Measurements from ENCODE around the gene MYH10.

The MYH10 gene

DNA sequence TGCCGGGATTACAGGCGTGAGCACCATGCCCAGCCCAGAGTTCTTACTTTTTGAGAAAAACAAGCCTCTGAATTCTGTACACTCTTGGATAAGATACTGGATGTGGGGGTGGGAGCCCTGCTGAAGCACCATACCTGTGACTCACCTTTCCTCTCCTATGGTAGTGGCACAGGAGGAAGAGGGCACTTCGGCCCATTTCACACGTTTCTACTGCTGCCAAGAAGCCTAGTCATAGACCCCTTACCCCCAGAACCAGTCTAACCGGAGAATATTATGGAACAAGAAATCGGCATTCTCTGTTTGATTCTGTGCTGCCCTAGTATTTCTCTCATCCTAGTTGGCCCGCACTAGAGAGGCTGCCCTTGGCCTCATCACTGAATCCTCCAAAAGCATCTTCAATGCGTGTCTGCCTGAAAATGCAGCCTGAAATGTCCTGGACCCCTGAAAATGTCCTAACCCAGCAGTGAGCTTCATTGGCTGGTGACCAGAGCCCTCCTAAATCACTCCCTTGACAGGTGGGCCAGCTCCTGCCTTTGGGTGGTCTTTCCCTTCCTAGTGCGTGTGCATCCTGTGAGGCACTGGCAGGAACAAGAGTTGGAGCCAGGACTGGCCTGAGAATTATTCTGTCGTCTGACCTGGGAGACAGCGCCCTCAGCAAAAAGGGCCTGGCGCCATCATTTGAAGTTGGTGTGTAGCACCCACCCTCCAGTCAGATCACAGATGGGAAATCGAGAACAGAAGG lies 156.9 kb downstream of the MYH10 start:
- DNase-seq (ENCODE audit: low read depth), result no peak

GRCh38 chr17:8472663-8473062 lies 157.9 kb downstream of the MYH10 start:
- DNase-seq (ENCODE audit: low read depth), result no peak

- DNase-seq (ENCODE audit: low read depth), result no peak
Observed at GRCh38 chr17:8470447-8471047, 160.0 kb downstream of the MYH10 start.

DNA sequence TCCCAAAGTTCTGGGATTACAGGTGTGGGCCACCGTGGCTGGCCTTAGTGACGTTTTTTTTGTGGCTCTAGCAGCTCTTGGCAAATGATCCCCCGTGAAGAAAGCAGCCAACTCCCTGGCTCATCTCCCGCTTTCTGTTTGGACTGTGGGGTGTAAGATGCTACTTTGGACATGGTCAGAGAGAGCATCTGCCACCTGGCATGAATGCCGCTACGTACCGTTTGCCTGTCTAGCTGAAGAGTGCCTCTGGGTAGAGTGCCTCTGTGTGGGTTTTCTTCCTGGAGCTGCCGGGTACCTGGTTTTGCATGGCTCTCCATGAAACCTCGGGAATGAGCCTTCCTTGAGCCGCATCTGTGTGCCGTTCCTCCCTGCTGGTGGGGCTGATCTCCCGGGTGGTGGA lies 160.6 kb downstream of the MYH10 start:
- no peak for DNase-seq (ENCODE audit: low read depth)

GRCh38 chr17:8468980-8469379 lies 161.5 kb downstream of the MYH10 start:
- DNase-seq (ENCODE audit: low read depth), result no peak

GRCh38 chr17:8468127-8468526 lies 162.4 kb downstream of the MYH10 start:
- no peak for DNase-seq (ENCODE audit: low read depth)

DNA sequence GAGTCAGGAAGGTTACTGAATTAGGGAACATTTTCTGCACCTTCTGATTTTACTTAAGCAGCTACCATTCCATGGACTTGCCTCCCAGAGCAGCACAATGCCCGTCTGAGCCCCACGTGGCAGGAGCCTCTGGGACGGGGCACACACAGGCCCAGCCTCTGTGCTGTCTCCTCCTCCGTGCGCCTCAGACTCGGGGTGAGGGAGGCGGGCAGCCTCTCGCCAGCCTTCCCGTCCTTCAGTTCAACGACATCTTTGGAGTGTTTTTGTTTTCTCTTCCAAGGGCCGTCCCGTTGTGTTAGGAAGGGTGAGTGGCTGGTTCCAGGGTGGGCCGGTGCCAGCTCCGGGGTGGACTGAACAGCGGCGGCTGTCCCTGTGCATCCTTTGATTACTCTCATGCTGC lies 163.0 kb downstream of the MYH10 start:
- no peak for DNase-seq (ENCODE audit: low read depth)

DNA sequence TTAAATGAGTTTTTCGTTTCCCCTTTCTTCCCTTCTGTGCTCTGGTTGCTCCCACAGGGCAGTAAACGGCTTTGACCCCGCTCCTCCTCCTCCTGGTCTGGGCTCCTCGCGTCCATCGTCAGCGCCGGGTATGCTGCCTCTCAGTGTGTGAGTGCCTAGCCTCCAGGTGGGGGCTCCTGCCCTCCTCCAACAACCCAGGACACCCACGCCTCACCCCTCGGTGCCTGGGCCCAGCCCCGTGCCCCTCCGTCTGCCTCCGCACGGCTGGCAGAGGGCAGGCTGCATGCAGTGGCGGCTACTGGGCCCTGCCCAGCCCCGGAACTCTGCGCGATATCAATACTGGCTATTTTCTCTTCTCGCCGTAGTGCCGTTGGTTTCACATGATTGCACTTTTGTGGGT lies 163.7 kb downstream of the MYH10 start:
- DNase-seq (ENCODE audit: low read depth), result no peak

- DNase-seq (ENCODE audit: low read depth), result no peak
Observed at GRCh38 chr17:8466456-8466855, 164.1 kb downstream of the MYH10 start.

- no peak for DNase-seq (ENCODE audit: low read depth)
Observed at GRCh38 chr17:8465759-8466158, 164.8 kb downstream of the MYH10 start.

DNA sequence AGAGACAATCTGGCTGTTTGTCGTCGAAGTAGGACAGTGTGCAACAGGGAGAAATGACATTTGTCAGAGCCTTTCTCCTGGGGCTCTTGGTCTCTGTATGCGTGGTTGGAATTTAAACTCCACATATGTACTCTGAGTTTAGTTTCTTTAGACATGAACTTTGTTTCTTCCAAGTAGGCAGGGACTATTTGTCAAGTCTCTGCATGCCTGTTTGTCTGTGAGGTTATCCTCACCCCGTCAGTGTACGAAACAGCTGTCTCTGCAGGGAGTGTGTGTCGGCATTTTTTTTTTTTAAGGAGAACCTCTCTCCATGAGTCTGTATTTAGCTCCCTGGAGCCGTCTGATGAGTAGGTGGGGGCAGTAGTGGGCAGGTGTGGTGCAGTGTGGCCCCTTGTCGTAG lies 165.2 kb downstream of the MYH10 start:
- no peak for DNase-seq (ENCODE audit: low read depth)

- no peak for DNase-seq (ENCODE audit: low read depth)
Observed at GRCh38 chr17:8464941-8465340, 165.6 kb downstream of the MYH10 start.

DNA sequence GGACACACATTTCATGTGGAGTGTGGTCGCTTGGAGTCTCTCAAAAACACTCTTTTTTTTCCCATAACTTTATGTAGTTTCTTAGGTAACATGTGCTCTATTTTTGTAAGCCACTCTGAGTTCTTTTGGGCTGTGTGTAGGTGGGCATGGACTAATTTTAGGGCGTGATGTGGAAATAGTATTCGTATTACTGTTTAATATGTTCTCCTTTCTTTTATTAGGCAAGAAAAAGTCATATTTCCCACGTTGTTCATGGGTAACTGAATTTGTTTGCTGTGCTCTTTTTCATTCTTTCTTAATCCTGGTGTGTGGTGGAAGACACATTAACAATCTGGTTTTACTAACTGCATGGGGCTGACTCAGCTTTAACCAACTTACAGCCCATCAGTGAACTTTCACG lies 167.4 kb downstream of the MYH10 start:
- no peak for DNase-seq (ENCODE audit: low read depth)

DNA sequence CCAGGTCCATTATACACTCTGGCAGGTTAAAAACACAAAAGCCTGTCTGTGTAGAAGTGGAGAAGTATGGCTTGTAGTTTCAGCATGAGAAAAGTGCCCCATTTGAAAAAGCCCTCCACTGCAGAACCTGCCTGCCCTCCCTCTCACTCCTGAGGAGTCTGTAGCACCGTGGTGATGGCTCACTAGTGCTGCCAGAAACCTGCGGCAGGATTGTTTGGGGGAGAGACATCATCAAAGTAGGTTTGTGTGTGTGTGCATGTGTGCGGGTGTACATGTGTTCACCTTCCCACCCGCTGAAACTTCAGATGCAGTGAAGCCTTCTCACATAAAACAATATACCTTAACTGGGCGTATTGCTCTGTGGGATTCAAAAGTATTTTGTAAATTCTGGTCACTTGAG lies 168.0 kb downstream of the MYH10 start:
- no peak for DNase-seq (ENCODE audit: low read depth)

GRCh38 chr17:8459831-8460230 lies 170.7 kb downstream of the MYH10 start:
- no peak for DNase-seq (ENCODE audit: low read depth)

- no peak for DNase-seq (ENCODE audit: low read depth)
Observed at GRCh38 chr17:8459107-8459506, 171.4 kb downstream of the MYH10 start.

- no peak for DNase-seq (ENCODE audit: low read depth)
Observed at GRCh38 chr17:8458128-8458527, 172.4 kb downstream of the MYH10 start.

DNA sequence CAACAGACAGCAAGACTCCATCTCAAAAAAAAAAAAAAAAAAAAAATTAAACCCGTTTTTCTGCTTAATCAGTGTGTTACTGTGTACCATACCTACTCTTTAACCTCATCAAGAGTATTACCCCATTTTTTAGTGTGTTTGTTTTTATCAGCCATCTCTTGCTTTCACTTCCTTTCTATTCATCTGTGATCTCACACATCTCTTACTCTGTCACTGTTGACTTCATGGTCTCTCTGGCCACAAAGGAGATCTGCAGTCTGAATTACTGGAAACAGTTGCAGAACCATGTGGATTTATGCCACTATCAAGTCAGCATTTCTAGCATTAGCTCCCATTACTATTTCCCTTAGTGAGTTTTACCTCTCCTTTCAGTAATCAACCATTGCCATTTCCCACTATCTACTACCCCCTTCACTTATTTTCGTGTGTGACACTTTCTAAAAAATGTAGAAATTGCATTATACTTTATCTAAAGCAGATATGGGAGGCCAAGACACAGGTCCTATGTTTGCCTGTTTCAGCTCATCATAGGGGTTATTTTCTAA lies 174.8 kb downstream of the MYH10 start:
- no peak for DNase-seq (ENCODE audit: low read depth)

DNA sequence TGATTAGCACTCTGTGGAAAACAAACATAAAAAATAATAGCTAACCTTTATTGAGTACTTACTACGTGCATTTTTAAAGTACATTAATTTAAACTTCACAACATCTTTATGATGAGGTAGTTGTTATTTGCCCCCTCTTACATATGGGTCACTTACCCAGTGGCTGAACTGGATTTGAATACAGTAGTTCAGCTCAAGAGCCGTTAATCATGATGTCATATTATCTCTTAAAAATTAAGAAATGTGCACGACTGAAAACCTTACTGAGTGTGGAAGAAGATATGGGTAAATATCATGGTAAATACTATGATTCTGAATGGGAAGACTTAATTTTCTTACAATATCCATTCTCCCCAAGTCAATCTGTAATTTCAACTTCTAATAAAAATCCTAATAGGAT lies 177.2 kb downstream of the MYH10 start:
- DNase-seq (ENCODE audit: low read depth), result no peak

- DNase-seq (ENCODE audit: low read depth), result no peak
Observed at GRCh38 chr17:8451933-8452614, 178.5 kb downstream of the MYH10 start.

DNA sequence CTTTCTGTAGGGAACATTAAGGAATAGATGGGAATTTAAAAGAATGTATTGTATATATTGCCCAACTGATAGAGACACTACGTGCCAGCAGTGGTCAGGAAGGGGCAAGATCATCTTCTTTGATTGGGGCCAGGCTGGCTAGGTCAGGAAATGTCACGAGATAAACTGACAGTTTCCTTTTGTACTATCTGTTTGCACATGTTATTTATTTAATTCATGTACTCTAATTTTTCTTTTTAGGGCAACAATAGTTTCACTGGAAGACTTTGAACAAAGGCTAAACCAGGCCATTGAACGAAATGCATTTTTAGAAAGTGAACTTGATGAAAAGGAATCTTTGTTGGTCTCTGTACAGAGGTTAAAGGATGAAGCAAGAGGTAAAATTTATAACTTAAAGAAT lies 182.2 kb downstream of the MYH10 start:
- DNase-seq (ENCODE audit: low read depth), result no peak

DNA sequence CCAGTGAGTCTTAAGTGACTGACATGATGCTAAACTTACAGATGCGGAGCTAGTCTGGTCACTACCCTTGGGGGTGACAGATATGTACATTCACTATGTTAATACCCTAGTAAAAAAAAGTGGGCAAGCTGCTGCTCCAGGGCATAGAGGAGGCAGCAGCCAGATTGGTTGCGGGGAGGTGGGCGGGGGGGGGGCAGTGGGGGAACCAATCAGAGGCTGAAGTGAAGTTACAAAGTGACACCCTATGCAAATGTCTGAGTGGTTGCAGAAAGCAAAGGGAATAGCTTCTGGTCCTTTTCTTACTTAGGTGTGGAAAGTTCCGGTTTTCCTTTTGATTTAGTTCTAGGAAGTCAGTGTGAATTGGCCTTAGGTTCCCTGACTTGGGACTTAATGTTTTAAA lies 182.7 kb downstream of the MYH10 start:
- no peak for DNase-seq (ENCODE audit: low read depth)

DNA sequence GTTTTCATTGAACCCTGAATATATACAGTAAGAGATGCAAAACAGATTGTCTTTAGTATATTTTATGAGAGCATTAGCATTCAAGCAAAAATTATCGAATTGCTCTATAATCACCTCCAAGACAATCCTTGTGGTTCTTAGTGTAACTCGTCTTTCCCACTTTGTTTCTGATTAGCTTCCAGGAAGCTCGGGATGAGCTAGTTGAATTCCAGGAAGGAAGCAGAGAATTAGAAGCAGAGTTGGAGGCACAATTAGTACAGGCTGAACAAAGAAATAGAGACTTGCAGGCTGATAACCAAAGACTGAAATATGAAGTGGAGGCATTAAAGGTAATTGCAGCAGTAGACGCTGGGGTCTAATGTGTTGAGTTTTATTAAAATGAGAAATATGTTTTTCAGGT lies 185.0 kb downstream of the MYH10 start:
- no peak for DNase-seq (ENCODE audit: low read depth)
